Duodenal mucosa (tissue), 2 donors: ENCODE measurements around the gene IL27RA.

Experiments used
- H3K27ac ChIP-seq: one replicate; pipeline ENCODE4 v1.7.0; 2013; ENCODE audit warnings: low read depth, low read length
- H3K27me3 ChIP-seq, 2 donors: one replicate each; pipeline ENCODE4 v1.7.0; 2013; ENCODE audit warnings: low read length in 2 of 2, control low read depth in 1 of 2; ENCODE audit not compliant: insufficient read depth in 2 of 2, control insufficient read depth in 1 of 2
- H3K36me3 ChIP-seq, 2 donors: one replicate each; pipeline ENCODE4 v1.7.0; 2013; ENCODE audit warnings: low read length in 2 of 2, control low read depth in 1 of 2; ENCODE audit not compliant: insufficient read depth in 2 of 2, control insufficient read depth in 1 of 2
- H3K4me1 ChIP-seq, 2 donors: one replicate each; pipeline ENCODE4 v1.7.0; 2013; ENCODE audit warnings: low read length in 2 of 2, control low read depth in 1 of 2; ENCODE audit not compliant: insufficient read depth in 2 of 2, control insufficient read depth in 1 of 2
- H3K4me3 ChIP-seq, 2 donors: one replicate each; pipeline ENCODE4 v1.7.0; 2013; ENCODE audit warnings: low read length in 2 of 2, low read depth in 1 of 2
- H3K9ac ChIP-seq, 2 donors: one replicate each; pipeline ENCODE4 v1.7.0; 2013; ENCODE audit warnings: low read length in 2 of 2, low read depth in 1 of 2
- H3K9me3 ChIP-seq, 2 donors: one replicate each; pipeline ENCODE4 v1.7.0; 2013; ENCODE audit warnings: low read length in 2 of 2, control low read depth in 1 of 2; ENCODE audit not compliant: control insufficient read depth in 1 of 2

The IL27RA gene

DNA sequence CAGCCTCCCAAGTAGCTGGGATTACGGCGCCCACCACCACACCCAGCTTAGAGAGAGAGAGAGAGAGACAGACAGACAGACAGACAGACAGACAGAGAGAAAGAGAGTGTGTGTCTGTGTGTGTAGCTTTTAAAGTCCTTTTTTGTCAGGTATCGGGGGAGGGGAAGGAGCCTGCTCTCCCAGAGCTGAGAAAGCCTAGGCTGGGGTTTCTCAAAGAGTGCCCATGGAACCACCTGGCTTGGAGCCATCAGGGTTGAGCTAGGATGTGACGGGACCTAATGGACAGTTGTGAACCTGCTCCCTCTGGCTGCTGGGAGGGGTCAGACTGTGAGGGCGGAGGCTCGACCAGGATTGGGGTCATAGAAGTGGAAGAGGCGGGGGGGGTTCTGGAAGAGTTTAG is 42.1 kb upstream of the IL27RA start:
- Histone ChIP-seq H3K4me3 (no peak overlapping the region), H3K27me3 (no peaks in the 10 kb centered on the region), H3K36me3 (peaks cover 0 to 26% of the 10 kb centered on the region in 2 donors), H3K27ac (no peak overlapping the region), H3K9ac (no peak overlapping the region), H3K9me3 (no peaks in the 10 kb centered on the region), H3K4me1 (peaks cover 20 to 24% of the 10 kb centered on the region in 2 donors)

DNA sequence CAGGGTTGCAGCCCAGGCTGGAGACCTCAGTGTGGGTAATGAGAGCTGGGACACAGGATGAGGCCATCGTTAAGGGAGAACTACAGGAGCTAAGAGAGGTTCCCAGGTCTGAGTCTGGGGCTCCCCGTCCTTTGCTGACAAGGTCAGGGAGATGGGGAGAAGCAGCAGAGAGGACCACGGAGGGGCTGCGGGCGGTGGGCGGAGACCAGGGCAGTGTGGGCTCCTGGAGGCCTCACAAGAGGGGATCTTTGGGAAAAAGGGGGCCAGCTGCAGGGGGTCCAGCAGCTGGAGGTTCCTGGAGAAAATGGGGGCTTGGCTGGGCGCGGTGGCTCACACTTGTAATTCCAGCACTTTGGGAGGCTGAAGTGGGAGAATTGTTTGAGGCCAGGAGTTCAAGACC is 41.5 kb upstream of the IL27RA start:
- Histone ChIP-seq H3K9me3 (no peaks in the 10 kb centered on the region), H3K9ac (no peak overlapping the region), H3K27me3 (no peaks in the 10 kb centered on the region), H3K4me3 (no peak overlapping the region), H3K27ac (no peak overlapping the region), H3K4me1 (peaks cover 20 to 24% of the 10 kb centered on the region in 2 donors), H3K36me3 (peaks cover 0 to 25% of the 10 kb centered on the region in 2 donors)

DNA sequence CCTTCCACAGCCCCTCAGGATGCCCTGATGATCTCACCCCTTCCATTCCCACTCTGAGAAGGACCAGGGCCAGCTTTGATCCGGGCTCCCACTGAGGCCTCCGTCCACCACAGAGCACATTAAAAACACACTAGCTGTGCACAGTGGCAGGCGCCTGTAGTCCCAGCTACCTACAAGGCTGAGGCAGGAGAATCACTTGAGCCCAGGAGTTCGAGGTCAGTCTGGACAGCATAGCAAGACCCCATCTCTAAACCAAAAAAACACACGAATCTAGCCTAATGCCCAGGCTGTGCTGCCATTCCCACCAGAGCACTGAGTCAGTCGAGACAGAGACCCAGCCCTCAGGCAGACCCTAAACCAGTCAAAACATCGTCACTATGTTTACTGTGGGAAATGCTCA is 39.5 kb upstream of the IL27RA start:
- Histone ChIP-seq H3K4me1 (peaks cover 7 to 13% of the 10 kb centered on the region in 2 donors), H3K27ac (no peak overlapping the region), H3K36me3 (peaks cover 0 to 27% of the 10 kb centered on the region in 2 donors)

DNA sequence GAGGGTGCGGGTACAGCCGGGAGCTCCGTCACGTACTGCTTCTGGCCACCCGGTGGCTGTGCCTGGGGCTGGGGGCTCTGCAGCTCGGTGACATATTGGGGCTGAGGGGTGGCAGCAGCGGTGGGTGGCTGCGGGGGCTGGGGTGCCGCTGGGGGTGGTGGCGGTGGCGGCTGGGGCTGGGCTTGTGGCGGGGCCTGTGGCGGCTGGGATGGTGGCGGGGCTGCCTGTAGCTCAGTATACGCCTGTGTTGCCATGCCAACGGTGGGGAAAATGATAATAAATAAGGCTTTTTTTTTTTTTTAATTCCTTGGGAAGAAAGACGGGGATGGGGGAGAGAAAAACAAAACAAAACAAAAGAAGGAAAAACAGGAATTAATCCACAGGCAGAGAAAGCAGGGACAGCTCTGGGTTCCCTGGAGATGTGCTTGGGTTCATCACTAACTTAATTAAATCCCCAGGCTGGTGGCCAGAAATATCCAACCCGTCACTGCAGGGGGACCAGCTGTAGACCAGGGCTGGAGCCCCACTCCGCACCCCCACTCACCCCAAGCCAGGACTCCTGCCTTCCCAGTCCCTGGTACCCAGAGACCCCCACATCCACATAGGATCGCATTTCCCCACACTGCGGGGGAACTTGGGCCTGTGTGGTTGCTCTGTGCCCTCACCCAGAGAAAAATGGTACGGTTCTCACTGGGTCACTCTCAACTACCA is 37.8 kb upstream of the IL27RA start:
- no peaks in the 10 kb centered on the region for H3K27me3 ChIP-seq
- H3K9ac ChIP-seq, result no peak overlapping the region
- H3K9me3 ChIP-seq, result no peaks in the 10 kb centered on the region
- peaks cover 0 to 28% of the 10 kb centered on the region in 2 donors for H3K36me3 ChIP-seq
- no peak overlapping the region for H3K4me3 ChIP-seq
- H3K4me1 ChIP-seq, result peaks cover 0 to 4% of the 10 kb centered on the region in 2 donors
- no peak overlapping the region for H3K27ac ChIP-seq

More for the DNA sequence above, 39.5 kb upstream of the IL27RA start:
- H3K27me3 ChIP-seq, result no peaks in the 10 kb centered on the region
- H3K9ac ChIP-seq, result no peak overlapping the region
- no peaks in the 10 kb centered on the region for H3K9me3 ChIP-seq
- H3K4me3 ChIP-seq, result no peak overlapping the region

DNA sequence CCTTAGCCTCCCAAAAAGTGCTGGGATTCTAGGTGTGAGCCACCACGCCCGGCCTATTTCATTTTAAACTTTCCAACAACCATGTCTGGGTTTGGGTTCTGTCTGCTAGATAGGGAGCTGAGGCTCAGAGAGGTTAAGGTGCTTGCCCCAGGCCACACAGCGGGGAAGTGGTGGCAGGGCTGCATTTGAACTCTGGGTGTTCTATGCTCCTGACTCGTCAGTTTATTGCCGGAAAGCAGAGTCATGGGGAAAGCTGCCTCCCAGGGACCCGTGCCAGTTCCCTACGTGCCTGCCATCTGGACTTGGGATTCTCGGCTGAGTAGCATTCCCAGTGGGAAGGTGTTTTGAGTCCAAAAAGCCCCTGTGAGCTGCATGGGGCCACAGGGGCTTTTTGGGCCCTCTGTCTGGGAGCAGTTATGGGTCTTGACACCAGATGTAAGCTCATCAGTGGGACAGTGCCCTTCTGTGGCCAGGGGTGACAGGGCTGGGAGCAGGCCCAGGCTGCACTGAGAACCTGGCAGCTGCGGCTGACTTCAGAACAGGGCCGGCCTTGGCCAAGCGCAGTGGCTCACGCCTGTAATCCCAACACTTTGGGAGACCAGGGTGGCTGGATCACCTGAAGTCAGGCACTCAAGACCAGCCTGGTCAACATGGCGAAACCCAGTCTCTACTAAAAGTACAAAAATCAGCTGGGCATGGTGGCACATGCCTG is 36.4 kb upstream of the IL27RA start:
- Histone ChIP-seq H3K27me3 (no peaks in the 10 kb centered on the region), H3K9me3 (peaks cover 0 to 5% of the 10 kb centered on the region in 2 donors), H3K4me3 (no peak overlapping the region), H3K9ac (no peak overlapping the region), H3K36me3 (peaks cover 4 to 33% of the 10 kb centered on the region in 2 donors), H3K4me1 (peaks cover 0 to 4% of the 10 kb centered on the region in 2 donors), H3K27ac (no peak overlapping the region)

DNA sequence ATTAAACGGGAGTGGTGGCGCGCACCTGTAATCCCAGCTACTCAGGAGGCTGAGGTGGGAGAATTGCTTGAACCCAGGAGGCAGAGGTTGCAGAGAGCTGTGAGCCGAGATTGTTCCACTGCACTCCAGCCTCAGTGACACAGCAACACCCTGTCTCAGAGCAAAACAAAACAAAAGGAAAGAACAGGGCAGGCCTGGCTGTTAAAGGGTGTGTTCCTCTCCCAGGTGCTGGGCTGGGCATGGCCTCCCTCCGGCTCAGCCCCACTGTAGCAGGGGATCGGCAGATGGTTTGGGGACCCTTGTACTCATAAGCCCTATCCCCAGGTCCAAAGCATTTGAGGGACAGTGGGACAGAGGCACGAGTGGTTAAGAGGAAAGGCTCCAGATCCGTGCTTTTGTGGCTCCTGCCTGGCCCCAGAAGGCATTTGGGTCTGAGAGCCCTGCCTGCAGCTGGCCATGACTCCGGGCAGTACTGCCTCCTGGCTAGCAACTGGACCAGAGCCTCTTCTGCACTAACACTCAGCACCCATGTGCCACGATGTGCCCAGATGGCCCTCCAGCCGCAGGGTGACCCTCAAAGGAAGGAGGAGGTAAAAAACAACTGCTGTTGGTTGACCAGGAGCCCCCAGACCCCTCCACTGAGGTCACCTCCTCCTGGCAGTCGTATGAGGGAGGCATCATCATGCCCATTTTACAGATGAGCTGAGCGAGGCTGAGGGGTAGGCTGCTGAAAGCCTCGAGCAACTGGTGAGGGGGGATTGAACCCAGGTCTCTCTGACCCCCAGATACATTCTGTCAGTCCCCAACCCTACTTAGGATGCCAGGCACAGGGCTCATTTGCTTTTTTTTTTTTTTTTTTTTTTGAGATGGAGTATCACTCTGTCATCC is 35.4 kb upstream of the IL27RA start:
- H3K36me3 ChIP-seq, result peaks cover 4 to 28% of the 10 kb centered on the region in 2 donors
- peaks cover 0 to 5% of the 10 kb centered on the region in 2 donors for H3K9me3 ChIP-seq
- H3K27ac ChIP-seq, result no peak overlapping the region
- H3K4me3 ChIP-seq, result no peak overlapping the region
- no peaks in the 10 kb centered on the region for H3K27me3 ChIP-seq
- H3K4me1 ChIP-seq, result peaks cover 0 to 4% of the 10 kb centered on the region in 2 donors
- H3K9ac ChIP-seq, result no peak overlapping the region

DNA sequence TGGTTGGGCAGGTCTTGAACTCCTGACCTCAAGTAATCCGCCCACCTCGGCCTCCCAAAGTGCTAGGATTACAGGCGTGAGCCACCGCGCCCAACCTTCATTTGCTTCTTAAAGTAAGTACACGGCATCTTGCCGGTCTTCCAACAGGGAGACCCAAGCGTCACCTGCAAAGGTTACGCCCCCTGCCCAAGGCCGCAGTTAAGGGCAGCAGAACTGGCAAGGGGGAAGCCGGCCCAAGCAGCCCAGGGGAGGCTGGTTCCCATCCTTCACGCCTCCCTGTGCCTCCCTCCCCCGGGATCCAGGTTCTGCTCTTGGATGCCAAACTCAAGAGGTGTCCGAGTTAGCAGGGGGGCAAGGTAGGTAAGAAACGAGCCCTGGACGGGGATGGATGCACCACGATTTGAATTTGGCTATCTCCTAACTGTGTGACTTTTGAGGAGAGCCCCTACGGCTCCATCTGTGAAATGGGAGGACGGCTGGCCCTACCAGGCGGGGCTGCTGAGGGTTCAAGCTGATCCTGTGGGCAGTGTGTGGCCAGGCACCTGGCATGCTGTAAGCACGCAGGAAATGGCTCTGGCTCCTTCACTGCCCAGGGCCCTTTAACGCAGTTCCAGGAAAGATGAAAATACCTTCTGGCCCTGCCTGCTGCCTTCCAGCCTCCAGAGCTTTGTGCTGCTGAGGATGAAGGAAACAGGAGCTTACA is 34.5 kb upstream of the IL27RA start:
- Histone ChIP-seq H3K36me3 (peaks cover 4 to 24% of the 10 kb centered on the region in 2 donors), H3K4me1 (peaks cover 0 to 4% of the 10 kb centered on the region in 2 donors), H3K9ac (no peak overlapping the region), H3K27ac (no peak overlapping the region), H3K27me3 (no peaks in the 10 kb centered on the region), H3K9me3 (peaks cover 0 to 5% of the 10 kb centered on the region in 2 donors), H3K4me3 (no peak overlapping the region)

DNA sequence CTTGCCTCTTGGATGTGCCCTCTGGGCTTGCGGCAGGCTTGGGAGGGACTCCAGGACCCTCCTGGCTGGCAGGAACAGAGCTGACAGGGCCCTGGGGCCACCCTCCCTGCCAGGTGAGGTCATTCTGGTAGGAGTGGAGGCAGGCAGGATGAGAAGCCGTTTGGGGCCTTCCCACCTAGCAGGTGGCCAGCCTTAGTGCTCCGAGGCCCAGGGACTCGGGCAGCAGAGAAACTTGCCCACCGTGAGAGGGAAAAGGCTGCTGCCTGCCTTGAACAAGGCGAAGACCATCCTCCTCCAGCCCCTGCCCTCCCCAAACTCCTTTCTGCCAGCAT is 34.0 kb upstream of the IL27RA start:
- Histone ChIP-seq H3K4me3 (no peak overlapping the region), H3K27me3 (no peaks in the 10 kb centered on the region), H3K36me3 (peaks cover 4 to 19% of the 10 kb centered on the region in 2 donors), H3K9ac (no peak overlapping the region), H3K4me1 (peaks cover 2 to 9% of the 10 kb centered on the region in 2 donors), H3K9me3 (peaks cover 0 to 5% of the 10 kb centered on the region in 2 donors), H3K27ac (no peak overlapping the region)

DNA sequence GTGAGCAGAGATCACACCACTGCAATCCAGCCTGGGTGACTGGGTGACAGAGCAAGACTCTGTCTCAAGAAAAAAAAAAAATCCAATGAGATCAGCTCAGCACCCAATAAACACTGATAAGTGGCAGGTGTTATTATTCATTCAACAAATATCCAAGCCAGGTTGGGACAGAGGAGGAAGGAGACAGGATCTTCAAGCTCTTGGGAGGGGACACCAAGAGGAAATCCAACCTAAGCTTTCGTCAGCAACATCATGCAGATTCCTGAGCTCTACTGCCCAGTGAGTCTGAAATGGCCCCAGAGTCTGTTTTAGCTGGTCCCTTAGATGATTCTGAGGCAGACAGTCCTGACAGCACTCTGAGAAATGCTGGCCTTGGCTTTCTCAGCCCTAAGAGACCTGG is 33.1 kb upstream of the IL27RA start:
- peaks cover 4 to 14% of the 10 kb centered on the region in 2 donors for H3K36me3 ChIP-seq
- peaks cover 0 to 5% of the 10 kb centered on the region in 2 donors for H3K9me3 ChIP-seq

More for the DNA sequence above, 33.1 kb upstream of the IL27RA start:
- no peak overlapping the region for H3K4me3 ChIP-seq
- no peak overlapping the region for H3K9ac ChIP-seq
- peaks cover 5 to 17% of the 10 kb centered on the region in 2 donors for H3K4me1 ChIP-seq
- no peaks in the 10 kb centered on the region for H3K27me3 ChIP-seq
- no peak overlapping the region for H3K27ac ChIP-seq
